Measurements from ENCODE around the gene TAF1C.
A peak's percentile ranks its signal among the peaks of the same experiment; 100 is the strongest.

- no peak for TF ChIP-seq POLR2A (IDR thresholded peaks at IDR 0.05)
- TF ChIP-seq POLR2AphosphoS5 (IDR thresholded peaks at IDR 0.05), result peak in 2 of 4 donors; percentile 23 to 53
These were observed 13.0 kb upstream of the TAF1C start for GRCh38 chr16:84199861-84200260.

Data from sigmoid colon (tissue), 4 donors.